GM19025 (cell line): ENCODE results near the gene MS4A10.

ENCODE experiments used
- ATAC-seq: cut with Tn5 transposase; IDR thresholded peaks from one replicate; pipeline ENCODE4 v1.9.1; 2021; ENCODE audit warnings: mild to moderate bottlenecking, low read depth, moderate library complexity; ENCODE audit not compliant: unreplicated experiment

MS4A10 gene

GRCh38 chr11:60785806-60786361 lies 751 bp downstream of the MS4A10 start:
- ATAC-seq: no peak

- ATAC-seq: no peak
Observed at GRCh38 chr11:60786811-60787567, 1.9 kb downstream of the MS4A10 start.

GRCh38 chr11:60788401-60789125 lies 3.4 kb downstream of the MS4A10 start:
- no peak for ATAC-seq

- ATAC-seq: no peak
Observed at GRCh38 chr11:60790726-60791125, 5.6 kb downstream of the MS4A10 start.

GRCh38 chr11:60791153-60791933 lies 6.2 kb downstream of the MS4A10 start:
- no peak for ATAC-seq

GRCh38 chr11:60792521-60792920 lies 7.4 kb downstream of the MS4A10 start:
- no peak for ATAC-seq

GRCh38 chr11:60795291-60795690 lies 10.2 kb downstream of the MS4A10 start:
- no peak for ATAC-seq

GRCh38 chr11:60797846-60798630 lies 12.9 kb downstream of the MS4A10 start:
- no peak for ATAC-seq

- no peak for ATAC-seq
Observed at GRCh38 chr11:60798631-60799030, 13.5 kb downstream of the MS4A10 start.

GRCh38 chr11:60801194-60801593 lies 16.1 kb downstream of the MS4A10 start:
- ATAC-seq: no peak

GRCh38 chr11:60803273-60803936 lies 18.3 kb downstream of the MS4A10 start:
- no peak for ATAC-seq

GRCh38 chr11:60809249-60809648 lies 24.1 kb downstream of the MS4A10 start:
- no peak for ATAC-seq

- no peak for ATAC-seq
Observed at GRCh38 chr11:60809691-60810090, 24.6 kb downstream of the MS4A10 start.

- no peak for ATAC-seq
Observed at GRCh38 chr11:60810151-60810550, 25.0 kb downstream of the MS4A10 start.

- ATAC-seq: no peak
Observed at GRCh38 chr11:60810569-60810968, 25.4 kb downstream of the MS4A10 start.

- ATAC-seq: no peak
Observed at GRCh38 chr11:60813324-60813723, 28.2 kb downstream of the MS4A10 start.

- no peak for ATAC-seq
Observed at GRCh38 chr11:60814112-60814511, 29.0 kb downstream of the MS4A10 start.

GRCh38 chr11:60816590-60817157 lies 31.5 kb downstream of the MS4A10 start:
- no peak for ATAC-seq

GRCh38 chr11:60818057-60818456 lies 32.9 kb downstream of the MS4A10 start:
- ATAC-seq: no peak
